ENCODE measurements around the gene CCR4. TPM values are rescaled to one million over a fixed set of nuclear protein-coding genes. Genes with fewer than 3 reads are reported as not detected.

CCR4 gene
- polyA plus RNA-seq, 2 of the 4 experiments (the other 2 are of a cell fraction) = not detected

GRCh38 chr3:33004205-33004604, 52.8 kb downstream of the CCR4 start:
- Histone ChIP-seq H3K4me3 (no peak overlapping the region), H3K27ac (no peak overlapping the region), H3K9me3 (no peaks in the 10 kb centered on the region), H3K4me2 (no peak overlapping the region), H3K4me1 (no peaks in the 10 kb centered on the region)
- no peak for DNase-seq (ENCODE audit: low read depth in 1 of 2, low spot score in 1 of 2)
- CTCF ChIA-PET = no interaction called here
- POLR2A ChIA-PET = no interaction called here
- FAIRE-seq = no peak
- TF ChIP-seq RARB (CRISPR knock-in tag; IDR thresholded peaks at IDR 0.05) (no peak), ZSCAN20 (CRISPR knock-in tag; IDR thresholded peaks at IDR 0.05) (no peak), MAZ (IDR thresholded peaks at IDR 0.05; ENCODE audit: borderline replicate concordance, low read depth, low read length) (no peak), E2F6 (IDR thresholded peaks at IDR 0.05; ENCODE audit: borderline replicate concordance, low read depth) (no peak), SREBF2 (IDR thresholded peaks at IDR 0.05) (no peak), BCL3 (IDR thresholded peaks at IDR 0.05) (no peak), ZC3H11A (IDR thresholded peaks at IDR 0.05) (no peak), EHMT2 (IDR thresholded peaks at IDR 0.05; ENCODE audit: low read depth) (no peak), ELK1 (IDR thresholded peaks at IDR 0.05; ENCODE audit: low read depth, low read length) (no peak), FOSL2 (IDR thresholded peaks at IDR 0.05) (no peak), FOSL2 (CRISPR knock-in tag; IDR thresholded peaks at IDR 0.05) (no peak), CEBPB (IDR thresholded peaks at IDR 0.05) (no peak), ZNF302 (CRISPR knock-in tag; IDR thresholded peaks at IDR 0.05) (no peak), HOXB13 (CRISPR knock-in tag; IDR thresholded peaks at IDR 0.05; ENCODE audit: low read depth) (no peak), BHLHE40 (IDR thresholded peaks at IDR 0.05; ENCODE audit: low read depth, low read length) (no peak), FOXS1 (CRISPR knock-in tag; IDR thresholded peaks at IDR 0.05) (no peak), MYC (IDR thresholded peaks at IDR 0.05; ENCODE audit: borderline replicate concordance, low read length) (no peak), MAFK (IDR thresholded peaks at IDR 0.05; ENCODE audit: partially characterized antibody) (no peak), RCOR1 (IDR thresholded peaks at IDR 0.05; ENCODE audit: low read depth, low read length) (no peak), POLR2A (IDR thresholded peaks at IDR 0.05; ENCODE audit: low read length) (no peak)
- no peak for ATAC-seq
- WGBS (ENCODE audit: missing lambda C conversion rate) = 89% methylated on average over 4 of the region's 4 CpGs

- no peak for TF ChIP-seq RCOR1 (IDR thresholded peaks at IDR 0.05; ENCODE audit: low read depth, low read length)
- TF ChIP-seq ZSCAN20 (CRISPR knock-in tag; IDR thresholded peaks at IDR 0.05) = no peak
- no peak for TF ChIP-seq MAFK (IDR thresholded peaks at IDR 0.05; ENCODE audit: partially characterized antibody)
- no peak for TF ChIP-seq EHMT2 (IDR thresholded peaks at IDR 0.05; ENCODE audit: low read depth)
- TF ChIP-seq ZC3H11A (IDR thresholded peaks at IDR 0.05) = no peak
- TF ChIP-seq HOXA7 (CRISPR knock-in tag; IDR thresholded peaks at IDR 0.05) = no peak
- TF ChIP-seq CBX8 (IDR thresholded peaks at IDR 0.05) = no peak
- TF ChIP-seq, protein P1, sequence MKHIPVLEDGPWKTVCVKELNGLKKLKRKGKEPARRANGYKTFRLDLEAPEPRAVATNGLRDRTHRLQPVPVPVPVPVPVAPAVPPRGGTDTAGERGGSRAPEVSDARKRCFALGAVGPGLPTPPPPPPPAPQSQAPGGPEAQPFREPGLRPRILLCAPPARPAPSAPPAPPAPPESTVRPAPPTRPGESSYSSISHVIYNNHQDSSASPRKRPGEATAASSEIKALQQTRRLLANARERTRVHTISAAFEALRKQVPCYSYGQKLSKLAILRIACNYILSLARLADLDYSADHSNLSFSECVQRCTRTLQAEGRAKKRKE (CRISPR knock-in tag; IDR thresholded peaks at IDR 0.05; ENCODE audit: low read depth) = no peak
- TF ChIP-seq MYC (IDR thresholded peaks at IDR 0.05; ENCODE audit: borderline replicate concordance, low read length) = no peak
- no peak for TF ChIP-seq TFCP2L1 (CRISPR knock-in tag; IDR thresholded peaks at IDR 0.05)
- TF ChIP-seq HOXB5 (CRISPR knock-in tag; IDR thresholded peaks at IDR 0.05) = no peak
- TF ChIP-seq CEBPB (IDR thresholded peaks at IDR 0.05) = no peak
- TF ChIP-seq HDAC2 (IDR thresholded peaks at IDR 0.05) = no peak
- no peak for TF ChIP-seq GATA3 (IDR thresholded peaks at IDR 0.05; ENCODE audit: borderline replicate concordance)
- TF ChIP-seq MAX (IDR thresholded peaks at IDR 0.05) = no peak
- TF ChIP-seq PHF8 (IDR thresholded peaks at IDR 0.05; ENCODE audit: borderline replicate concordance, low read depth) = no peak
- no peak for TF ChIP-seq RARB (CRISPR knock-in tag; IDR thresholded peaks at IDR 0.05)
- FAIRE-seq (no peak), DNase-seq (ENCODE audit: low read depth in 1 of 2, low spot score in 1 of 2) (no peak), ATAC-seq (no peak)
- no peak overlapping the region for H3K4me2 ChIP-seq
- H3K4me1 ChIP-seq = no peaks in the 10 kb centered on the region
- no peak overlapping the region for H3K4me3 ChIP-seq
- 93% methylated on average over 2 of the region's 2 CpGs for WGBS (ENCODE audit: missing lambda C conversion rate)
- no peak overlapping the region for H3K27ac ChIP-seq
- ChIA-PET POLR2A (no interaction called here), CTCF (interaction anchor here (1.0 kb wide), 1 partner anchor 70 kb away, joined by 4 read pairs; no protein-coding TSS in a partner anchor)
- H3K9me3 ChIP-seq = no peaks in the 10 kb centered on the region
Measured at GRCh38 chr3:33004961-33005360, 53.5 kb downstream of the CCR4 start.
